ENCODE results near the gene SMIM26. TPM values are rescaled to one million over a fixed set of nuclear protein-coding genes. Genes with fewer than 3 reads are reported as not detected.
"Not testable (repeated sequence)": the region's sequence is repeated elsewhere in the genome, so short reads cannot be mapped to it uniquely, and the experiment has no call there.

Gene SMIM26
- 10 to 100 TPM; 56.5 to 56.6 TPM for total RNA-seq

- Mint-ChIP-seq H3K27me3 (no peaks in the 10 kb centered on the region), H3K9me3 (no peaks in the 10 kb centered on the region), H3K4me3 (peak within 1 kb of the TSS; percentile 82), H3K27ac (peak within 1 kb of the TSS; percentile 98), H3K4me1 (ENCODE audit: low read depth) (peaks cover 8% of the 10 kb centered on the region), H3K36me3 (ENCODE audit: low read depth) (peaks cover 38% of the 10 kb centered on the region)
- intact Hi-C loops (cut with micrococcal nuclease), result loop anchor here (5.0 kb wide), 1 partner anchor 60 kb away; the partner anchor contains the start of gene SEC23B
- CTCF ChIA-PET, result no interaction called here
- DNase-seq (peak; percentile 96), ATAC-seq (peak; percentile 99)
- POLR2A ChIA-PET, result interaction anchor here (0.7 to 1.8 kb wide), 5 partner anchors 11 to 297 kb away, joined by 3 to 13 read pairs (median 4); partner anchors contain the start of genes RBBP9 and SEC23B
- no peak for TF ChIP-seq CTCF (IDR thresholded peaks at IDR 0.05)
Measured at GRCh38 chr20:18566892-18567738, at the start of gene SMIM26. Gene SMIM26, plus strand, starts transcription at chr20:18567432. Its CDS starts 47 bp downstream, at chr20:18567479.

GRCh38 chr20:18522066-18522465 lies 45.2 kb upstream of the SMIM26 start:
- H3K4me3 Mint-ChIP-seq; H3K27me3 Mint-ChIP-seq; H3K9me3 Mint-ChIP-seq; H3K4me1 Mint-ChIP-seq (ENCODE audit: low read depth); CTCF ChIA-PET; H3K27ac Mint-ChIP-seq; ATAC-seq; DNase-seq; intact Hi-C loops (cut with micrococcal nuclease): not testable (repeated sequence)
- POLR2A ChIA-PET, result interaction anchor here (1.4 kb wide), 1 partner anchor 14 kb away, joined by 4 read pairs; the partner anchor contains the start of gene SEC23B
- H3K36me3 Mint-ChIP-seq (ENCODE audit: low read depth), result peaks cover 18% of the 10 kb centered on the region

- ATAC-seq, result no peak
- Mint-ChIP-seq H3K9me3 (no peaks in the 10 kb centered on the region), H3K27me3 (no peaks in the 10 kb centered on the region), H3K27ac (no peak overlapping the region), H3K4me3 (no peak overlapping the region), H3K36me3 (ENCODE audit: low read depth) (peaks cover 22% of the 10 kb centered on the region), H3K4me1 (ENCODE audit: low read depth) (no peaks in the 10 kb centered on the region)
- DNase-seq, result no peak
- POLR2A ChIA-PET, result no interaction called here
- intact Hi-C loops (cut with micrococcal nuclease), result no loop called here
- CTCF ChIA-PET, result no interaction called here
- no peak for TF ChIP-seq CTCF (IDR thresholded peaks at IDR 0.05)
Measured at GRCh38 chr20:18523066-18523465, 44.2 kb upstream of the SMIM26 start.

- ChIA-PET CTCF (no interaction called here), POLR2A (interaction anchor here (0.7 kb wide), 1 partner anchor 561 kb away, joined by 3 read pairs; no protein-coding TSS in a partner anchor)
- TF ChIP-seq CTCF (IDR thresholded peaks at IDR 0.05), result no peak
- H3K4me1 Mint-ChIP-seq (ENCODE audit: low read depth), result no peaks in the 10 kb centered on the region
- intact Hi-C loops (cut with micrococcal nuclease), result no loop called here
- H3K36me3 Mint-ChIP-seq (ENCODE audit: low read depth), result peaks cover 36% of the 10 kb centered on the region
- H3K27me3 Mint-ChIP-seq, result no peaks in the 10 kb centered on the region
- no peak for ATAC-seq
- no peaks in the 10 kb centered on the region for H3K9me3 Mint-ChIP-seq
- DNase-seq, result no peak
- H3K27ac Mint-ChIP-seq, result no peak overlapping the region
- no peak overlapping the region for H3K4me3 Mint-ChIP-seq
Measured at GRCh38 chr20:18524646-18525045, 42.6 kb upstream of the SMIM26 start.

GRCh38 chr20:18526761-18527160 lies 40.5 kb upstream of the SMIM26 start:
- POLR2A ChIA-PET; intact Hi-C loops (cut with micrococcal nuclease); H3K4me3 Mint-ChIP-seq; H3K27ac Mint-ChIP-seq; DNase-seq; ATAC-seq; H3K4me1 Mint-ChIP-seq (ENCODE audit: low read depth); H3K27me3 Mint-ChIP-seq; H3K9me3 Mint-ChIP-seq: not testable (repeated sequence)
- CTCF ChIA-PET, result interaction anchor here (1.4 kb wide), 1 partner anchor 40 kb away, joined by 3 read pairs; no protein-coding TSS in a partner anchor
- peaks cover 46% of the 10 kb centered on the region for H3K36me3 Mint-ChIP-seq (ENCODE audit: low read depth)

- H3K27ac Mint-ChIP-seq, result no peak overlapping the region
- H3K9me3 Mint-ChIP-seq, result no peaks in the 10 kb centered on the region
- POLR2A ChIA-PET, result no interaction called here
- no peaks in the 10 kb centered on the region for H3K4me1 Mint-ChIP-seq (ENCODE audit: low read depth)
- no peak overlapping the region for H3K4me3 Mint-ChIP-seq
- DNase-seq (no peak), ATAC-seq (no peak)
- intact Hi-C loops (cut with micrococcal nuclease), result no loop called here
- peaks cover 52% of the 10 kb centered on the region for H3K36me3 Mint-ChIP-seq (ENCODE audit: low read depth)
- CTCF ChIA-PET, result no interaction called here
- no peak for TF ChIP-seq CTCF (IDR thresholded peaks at IDR 0.05)
- H3K27me3 Mint-ChIP-seq, result no peaks in the 10 kb centered on the region
Measured at GRCh38 chr20:18527339-18527738, 39.9 kb upstream of the SMIM26 start.
